HG02763 (cell line): ENCODE data around the gene SRSF10.
"Not testable (repeated sequence)": the region's sequence is repeated elsewhere in the genome, so short reads cannot be mapped to it uniquely, and the experiment has no call there.

Source experiments
- ATAC-seq: cut with Tn5 transposase; IDR thresholded peaks from one replicate; pipeline ENCODE4 v1.9.1; 2021; ENCODE audit warnings: mild to moderate bottlenecking, moderate library complexity; ENCODE audit not compliant: unreplicated experiment

The SRSF10 gene

DNA sequence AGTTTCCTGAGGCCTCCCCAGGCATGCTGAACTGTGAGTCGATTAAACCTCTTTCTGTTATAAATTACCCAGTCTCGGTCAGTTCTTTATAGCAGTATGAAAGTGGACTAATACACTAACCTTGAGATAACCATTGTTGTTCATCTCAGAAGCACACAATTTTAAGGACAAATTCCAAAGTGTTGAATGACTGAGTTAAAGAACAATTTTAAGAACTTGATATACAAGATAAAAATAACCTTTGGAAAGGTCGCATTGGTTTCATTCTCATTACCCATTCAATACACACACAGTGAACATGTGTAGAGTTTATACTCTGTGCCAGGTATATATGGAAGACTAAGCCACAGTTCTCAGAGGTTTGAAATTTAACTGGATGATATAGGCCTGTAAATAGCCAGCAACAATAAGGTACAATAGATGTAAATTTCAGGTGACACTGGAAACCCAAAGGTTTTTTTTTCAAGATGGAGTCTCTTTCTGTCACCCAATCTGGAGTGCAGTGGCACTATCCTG, 19.1 kb upstream of the SRSF10 start:
- no peak for ATAC-seq

DNA sequence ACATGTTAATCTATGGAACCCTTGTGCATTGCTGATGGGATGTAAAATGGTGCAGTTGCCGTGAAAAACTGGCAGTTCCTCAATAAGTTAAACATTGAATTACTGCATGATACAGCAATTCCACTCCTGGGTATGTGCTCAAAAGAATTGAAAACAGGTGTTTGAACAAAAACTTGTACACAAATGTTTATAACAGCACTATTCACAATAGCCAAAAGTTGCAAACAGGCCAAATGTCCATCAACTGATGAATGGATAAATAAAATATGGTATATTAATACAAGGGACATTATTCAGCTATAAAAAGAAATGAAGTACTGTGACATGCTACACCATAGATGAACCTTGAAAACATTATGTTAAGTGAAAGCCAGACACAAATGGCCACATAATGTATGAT, 17.7 kb upstream of the SRSF10 start:
- ATAC-seq = no peak

DNA sequence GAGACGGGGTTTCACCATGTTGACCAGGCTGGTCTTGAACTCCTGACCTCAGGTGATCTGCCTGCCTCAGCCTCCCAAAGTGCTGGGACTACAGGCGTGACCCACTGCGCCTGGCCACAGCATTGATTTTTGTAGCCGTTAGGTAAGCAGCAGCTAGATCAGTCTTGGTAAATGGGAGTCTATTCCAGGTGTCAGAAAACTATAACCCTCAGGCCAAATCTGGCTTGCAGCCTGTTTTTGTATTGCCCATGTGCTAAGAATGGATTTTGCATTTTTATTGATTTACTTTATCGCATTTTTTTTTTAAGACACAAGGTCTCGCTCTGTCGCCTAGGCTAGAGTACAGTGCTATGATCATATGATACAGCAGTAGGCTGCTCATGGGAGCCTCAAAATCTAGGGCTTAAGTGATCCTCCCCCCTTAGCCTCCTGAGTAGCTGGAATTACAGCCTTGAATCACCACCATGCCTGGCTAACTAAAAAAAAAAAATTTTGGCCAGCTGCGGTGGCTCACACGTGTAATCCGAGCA, 16.6 kb upstream of the SRSF10 start:
- no peak for ATAC-seq

DNA sequence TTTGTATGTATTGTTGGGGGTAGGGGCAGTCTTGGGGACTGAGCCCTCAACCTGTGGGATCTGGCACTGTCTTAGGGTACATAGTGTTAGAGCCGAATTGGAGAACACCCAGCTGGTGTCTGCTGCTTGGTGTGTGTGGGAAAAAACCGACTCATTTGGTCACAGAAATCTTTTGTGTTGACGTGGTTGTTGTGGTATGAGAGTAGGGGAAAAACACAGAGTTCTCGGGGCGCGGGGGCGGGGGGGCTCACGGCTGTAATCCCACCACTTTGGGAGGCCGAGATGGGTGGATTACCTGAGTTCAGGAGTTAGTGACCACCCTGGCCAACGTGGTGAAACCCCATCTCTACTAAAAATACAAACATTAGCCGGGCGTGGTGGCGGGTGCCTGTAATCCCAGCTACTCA, 15.3 kb upstream of the SRSF10 start:
- ATAC-seq = no peak

- not testable (repeated sequence) for ATAC-seq
These were observed 11.9 kb upstream of the SRSF10 start for GRCh38 chr1:23992011-23992410.

DNA sequence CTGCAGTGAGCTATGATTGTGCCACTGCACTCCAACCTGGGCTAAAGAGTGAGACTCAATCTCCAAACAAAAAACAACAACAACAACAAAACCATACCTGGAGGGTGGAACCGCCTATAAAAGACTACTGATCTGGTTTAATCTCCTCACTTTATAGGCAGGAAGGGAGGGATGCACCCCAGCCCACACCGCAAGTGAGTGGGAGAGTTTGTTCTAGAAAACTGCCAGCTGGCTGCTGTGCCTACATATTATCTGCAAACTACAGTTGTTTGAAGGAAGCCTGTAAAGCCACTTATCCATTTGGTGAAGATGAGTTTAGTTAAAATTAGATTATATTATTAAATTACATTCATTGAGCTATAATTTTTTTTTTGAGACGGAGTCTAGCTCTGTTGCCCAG, 9.1 kb upstream of the SRSF10 start:
- no peak for ATAC-seq

DNA sequence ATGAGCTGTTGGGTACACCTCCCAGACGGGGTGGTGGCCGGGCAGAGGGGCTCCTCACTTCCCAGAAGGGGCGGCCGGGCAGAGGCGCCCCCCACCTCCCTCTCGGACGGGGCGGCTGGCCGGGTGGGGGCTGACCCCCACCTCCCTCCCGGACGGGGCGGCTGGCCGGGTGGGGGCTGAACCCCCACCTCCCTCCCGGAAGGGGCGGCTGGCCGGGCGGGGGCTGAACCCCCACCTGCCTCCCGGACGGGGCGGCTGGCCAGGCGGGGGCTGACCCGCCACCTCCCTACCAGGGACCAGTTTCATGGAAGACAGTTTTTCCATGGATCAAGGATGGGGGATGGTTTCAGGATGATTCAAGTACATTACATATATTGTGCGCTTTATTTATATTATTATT, 6.9 kb upstream of the SRSF10 start:
- not testable (repeated sequence) for ATAC-seq

- no peak for ATAC-seq
These were observed 4.5 kb upstream of the SRSF10 start for GRCh38 chr1:23984417-23985186.

DNA sequence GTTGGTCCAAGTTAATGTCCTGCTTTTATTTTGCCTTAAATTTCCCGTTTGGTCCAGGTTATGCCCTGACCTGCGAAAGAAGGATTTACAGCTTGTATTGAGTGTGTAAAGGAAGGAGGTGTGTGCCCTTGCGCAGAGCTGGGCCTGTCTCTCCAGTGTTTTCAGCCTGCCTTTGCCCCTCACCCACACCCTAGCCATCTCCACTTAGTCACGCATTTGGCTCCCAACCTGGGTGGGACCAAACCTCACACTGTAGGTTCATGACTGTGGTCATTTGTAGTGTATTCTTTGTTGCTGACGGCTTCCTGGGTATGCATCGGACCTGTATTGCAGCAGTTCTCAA, 572 bp upstream of the SRSF10 start:
- peak; percentile 29 for ATAC-seq

- ATAC-seq = no peak
These were observed 693 bp downstream of the SRSF10 start for GRCh38 chr1:23979387-23979880.

- ATAC-seq = no peak
These were observed 1.3 kb downstream of the SRSF10 start for GRCh38 chr1:23978805-23979204.

GRCh38 chr1:23977854-23978191, 2.3 kb downstream of the SRSF10 start:
- ATAC-seq = no peak

GRCh38 chr1:23977187-23977853, 2.8 kb downstream of the SRSF10 start:
- no peak for ATAC-seq

DNA sequence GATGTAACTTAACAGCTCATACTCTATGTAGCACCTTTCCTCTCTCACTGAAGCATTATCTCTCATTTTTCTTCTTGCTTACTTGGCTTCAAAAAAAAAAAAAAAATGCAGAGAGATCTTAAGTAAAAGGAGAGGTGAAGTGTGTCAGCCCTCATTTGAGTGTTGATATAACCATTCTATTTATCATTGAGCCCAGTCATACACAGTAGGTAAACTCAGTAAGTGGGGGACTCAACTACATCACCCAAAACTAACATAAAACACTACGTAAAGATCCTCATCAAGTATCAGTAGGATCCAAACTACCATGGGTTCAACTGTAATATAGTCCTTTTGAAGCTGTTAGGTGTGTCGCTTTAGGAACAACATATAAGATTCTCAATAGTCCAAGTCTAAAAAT, 12.3 kb downstream of the SRSF10 start:
- no peak for ATAC-seq

DNA sequence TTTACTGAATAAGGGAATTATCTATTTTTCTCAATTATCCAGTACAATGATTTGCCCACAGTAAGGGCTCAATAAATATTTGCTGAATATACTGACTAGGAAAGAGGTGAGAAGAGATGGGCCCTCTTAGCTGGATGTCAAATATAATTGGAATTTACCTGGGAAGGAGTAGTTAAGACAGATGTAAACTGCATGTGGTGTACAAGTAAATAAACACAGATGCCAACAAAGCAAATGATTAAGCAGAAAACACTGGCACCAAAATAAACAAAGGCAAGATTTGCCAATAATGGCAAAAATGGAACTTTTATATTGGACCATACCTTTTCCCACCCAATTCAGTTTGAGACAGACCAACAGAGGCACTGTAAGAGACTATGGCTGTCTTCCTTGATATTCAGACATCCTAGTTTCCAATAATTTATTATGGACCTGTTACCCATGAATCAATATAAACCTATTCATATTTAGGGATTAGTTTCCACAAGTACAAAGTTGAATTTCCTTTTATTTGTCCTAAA, 13.1 kb downstream of the SRSF10 start:
- no peak for ATAC-seq

GRCh38 chr1:23964790-23965740, 15.1 kb downstream of the SRSF10 start:
- no peak for ATAC-seq

DNA sequence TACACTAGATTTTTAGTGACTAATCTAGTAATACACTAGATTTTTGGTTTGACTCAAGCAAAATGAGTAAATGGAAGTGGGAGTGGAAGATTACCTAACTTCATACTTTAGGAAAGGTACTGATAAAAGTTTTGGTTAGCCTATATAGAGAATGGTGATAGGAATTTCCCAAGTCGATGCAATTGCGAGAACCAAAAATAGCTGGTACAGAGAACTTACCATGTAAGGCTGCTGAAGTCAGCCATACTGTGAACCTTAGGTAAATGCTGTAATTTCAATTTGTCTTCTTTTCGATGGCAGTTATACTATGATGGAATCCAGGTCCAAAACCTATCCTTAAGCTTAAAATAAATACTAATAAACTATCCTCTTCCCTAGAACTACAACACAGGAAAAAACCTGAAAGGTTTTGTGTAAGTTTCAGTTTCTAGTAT, 15.9 kb downstream of the SRSF10 start:
- no peak for ATAC-seq

- ATAC-seq = no peak
These were observed 16.4 kb downstream of the SRSF10 start for GRCh38 chr1:23963617-23964234.

DNA sequence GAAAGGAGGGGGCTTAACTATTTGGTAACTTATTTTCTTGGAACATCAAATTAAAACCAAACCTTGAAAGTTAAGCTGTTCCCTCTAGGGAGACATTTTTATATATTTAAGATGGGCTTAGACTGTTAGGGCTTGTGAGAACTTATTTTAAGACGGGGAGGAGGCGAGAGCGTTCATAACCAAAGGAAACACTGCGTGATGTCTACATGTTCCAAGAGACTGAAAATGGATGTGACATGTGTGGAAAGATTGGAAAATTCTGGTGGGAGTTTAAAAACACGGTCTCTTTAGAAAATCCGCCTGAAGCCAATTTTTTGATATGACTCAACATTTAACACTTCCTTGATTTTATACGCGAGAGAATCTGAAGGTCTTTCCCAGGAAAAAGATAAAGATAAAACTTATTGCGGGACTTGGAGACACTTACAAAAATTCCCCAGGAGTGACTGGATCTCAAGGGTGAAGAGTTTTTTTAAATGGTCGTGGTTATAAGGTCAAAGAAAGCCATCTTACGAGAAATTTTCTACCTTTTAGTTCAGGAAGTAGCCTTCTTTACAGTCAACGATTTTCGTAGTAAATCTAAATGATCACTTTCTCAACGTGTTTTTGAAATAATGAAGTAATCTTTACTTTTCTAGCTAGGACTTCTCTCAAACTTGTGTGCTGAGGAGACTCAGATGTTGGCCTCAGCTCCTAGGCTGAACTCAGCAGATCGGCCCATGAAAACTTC, 19.7 kb downstream of the SRSF10 start:
- no peak for ATAC-seq
